Fibroblast of lung (primary cell): ENCODE data around the gene FTCDNL1. TPM values are rescaled to one million over a fixed set of nuclear protein-coding genes. Genes with fewer than 3 reads are reported as not detected.

Experiments
- DNase-seq, 2 donors: peaks; one replicate each; pipeline versions ENCODE4 v3.0.0 to v3.0.0-alpha.2; 2010; ENCODE audit warnings: low read depth in 2 of 2
- H2AFZ ChIP-seq: 2 replicates; pipeline ENCODE4 v1.5.1; 2012; ENCODE audit warnings: low read length, control low read depth, inconsistent platforms
- H3K27ac ChIP-seq: 2 replicates; pipeline ENCODE4 v1.5.1; 2011; ENCODE audit warnings: low read length, control low read depth; ENCODE audit not compliant: insufficient read depth
- H3K27me3 ChIP-seq: 2 replicates; pipeline ENCODE4 v1.5.1; 2011; ENCODE audit warnings: mild to moderate bottlenecking, low read length; ENCODE audit not compliant: control insufficient read depth, insufficient read depth
- H3K36me3 ChIP-seq: 2 replicates; pipeline ENCODE4 v1.5.1; 2011; ENCODE audit warnings: low read length; ENCODE audit not compliant: control insufficient read depth, insufficient read depth
- H3K4me1 ChIP-seq: 2 replicates; pipeline ENCODE4 v1.5.1; 2011; ENCODE audit warnings: low read length; ENCODE audit not compliant: control insufficient read depth, insufficient read depth; ENCODE audit errors: extremely low read depth
- H3K4me2 ChIP-seq: 2 replicates; pipeline ENCODE4 v1.5.1; 2011; ENCODE audit warnings: low read length, control low read depth; ENCODE audit not compliant: insufficient read depth; ENCODE audit errors: extremely low read depth
- H3K4me3 ChIP-seq, 4 experiments: fragments of 200-600 bp in 1 of 4; sonication (generic) in 1 of 4; replicated peaks in 1 of 4; 2 replicates each; pipeline ENCODE4 v1.5.1; 2011 to 2016; ENCODE audit warnings: low read length in 4 of 4, low read depth in 3 of 4, mild to moderate bottlenecking in 3 of 4, control low read depth in 2 of 4, inconsistent platforms in 1 of 4, mixed read lengths in 1 of 4; ENCODE audit not compliant: insufficient read depth in 1 of 4; ENCODE audit errors: control extremely low read depth in 1 of 4
- H3K79me2 ChIP-seq: 2 replicates; pipeline ENCODE4 v1.5.1; 2012; ENCODE audit warnings: mild to moderate bottlenecking, low read length, inconsistent platforms; ENCODE audit not compliant: control insufficient read depth, insufficient read depth
- H3K9ac ChIP-seq: 2 replicates; pipeline ENCODE4 v1.5.1; 2011; ENCODE audit warnings: mild to moderate bottlenecking, low read length, control low read depth; ENCODE audit not compliant: insufficient read depth
- H3K9me3 ChIP-seq: 2 replicates; pipeline ENCODE4 v1.5.1; 2012; ENCODE audit warnings: low read depth, low read length; ENCODE audit not compliant: control insufficient read depth, insufficient read depth
- H4K20me1 ChIP-seq: 2 replicates; pipeline ENCODE4 v1.5.1; 2011; ENCODE audit warnings: low read length; ENCODE audit not compliant: control insufficient read depth, insufficient read depth; ENCODE audit errors: extremely low read depth
- CTCF ChIP-seq, 2 donors: IDR thresholded peaks in 1 of 2; conservative IDR thresholded peaks in 1 of 2; 1 replicate in 1 of 2; 2 replicates in 1 of 2; pipeline ENCODE4 v1.5.1; 2011 to 2012; ENCODE audit warnings: low read length in 2 of 2, control low read depth in 1 of 2, inconsistent platforms in 1 of 2, low read depth in 1 of 2, mild to moderate bottlenecking in 1 of 2
- EZH2 ChIP-seq: IDR thresholded peaks from 2 replicates; pipeline ENCODE4 v1.5.1; 2012; ENCODE audit warnings: low read length, control low read depth, mild to moderate bottlenecking; ENCODE audit errors: missing control alignments
- polyA plus RNA-seq, 2 donors: library from polyadenylated mRNA; depleted of rRNA in 1 of 2; stranded (reverse) in 1 of 2; unstranded in 1 of 2; fragments of >200 nt; gene quantifications; 2 replicates each; pipeline ENCODE4 v1.2.1, GENCODE V29; 2011 to 2012; ENCODE audit warnings: missing spikeins in 1 of 2
- total RNA-seq: library from RNA; depleted of rRNA; stranded (reverse); fragments of >200 nt; gene quantifications from 2 replicates; pipeline ENCODE4 v1.2.1, GENCODE V29; 2014

The FTCDNL1 gene
- total and polyA plus RNA-seq, 2 donors (not counting 1 experiment from before 2014, with no cell fraction given), result 1.0 to 3.6 TPM

- Histone ChIP-seq H3K4me2 (no peak overlapping the region), H2AFZ (no peak overlapping the region), H3K36me3 (no peaks in the 10 kb centered on the region), H3K27me3 (no peaks in the 10 kb centered on the region), H3K27ac (no peak overlapping the region), H3K4me1 (no peaks in the 10 kb centered on the region), H3K9me3 (no peaks in the 10 kb centered on the region), H4K20me1 (no peaks in the 10 kb centered on the region), H3K9ac (no peak overlapping the region), H3K4me3 (no peak overlapping the region), H3K79me2 (no peaks in the 10 kb centered on the region)
- no peak for DNase-seq
- TF ChIP-seq CTCF (conservative IDR thresholded peaks at IDR 0.05 in 1 of 2, IDR thresholded peaks at IDR 0.05 in 1 of 2; ENCODE audit: low read depth in 1 of 2, low read length in 2 of 2), result no peak
- no peak for TF ChIP-seq EZH2
These were observed 18.2 kb upstream of the FTCDNL1 start for GRCh38 chr2:199869227-199869541.

- Histone ChIP-seq H3K4me2 (no peak overlapping the region), H3K36me3 (no peaks in the 10 kb centered on the region), H2AFZ (no peak overlapping the region), H3K4me3 (no peak overlapping the region), H3K79me2 (no peaks in the 10 kb centered on the region), H3K27ac (no peak overlapping the region), H3K27me3 (no peaks in the 10 kb centered on the region), H3K9me3 (no peaks in the 10 kb centered on the region), H3K4me1 (no peaks in the 10 kb centered on the region), H3K9ac (no peak overlapping the region), H4K20me1 (no peaks in the 10 kb centered on the region)
- no peak for DNase-seq
- TF ChIP-seq CTCF (conservative IDR thresholded peaks at IDR 0.05 in 1 of 2, IDR thresholded peaks at IDR 0.05 in 1 of 2; ENCODE audit: low read depth in 1 of 2, low read length in 2 of 2) (no peak), EZH2 (no peak)
These were observed 17.6 kb upstream of the FTCDNL1 start for GRCh38 chr2:199868431-199869226.

GRCh38 chr2:199865905-199866304 is 14.9 kb upstream of the FTCDNL1 start:
- H3K4me1 ChIP-seq, result no peaks in the 10 kb centered on the region
- no peaks in the 10 kb centered on the region for H3K36me3 ChIP-seq
- DNase-seq, result no peak
- no peak overlapping the region for H3K9ac ChIP-seq
- TF ChIP-seq CTCF (conservative IDR thresholded peaks at IDR 0.05 in 1 of 2, IDR thresholded peaks at IDR 0.05 in 1 of 2; ENCODE audit: low read depth in 1 of 2, low read length in 2 of 2) (no peak), EZH2 (no peak)
- no peaks in the 10 kb centered on the region for H3K27me3 ChIP-seq
- no peaks in the 10 kb centered on the region for H4K20me1 ChIP-seq
- no peak overlapping the region for H3K27ac ChIP-seq
- no peak overlapping the region for H3K4me3 ChIP-seq
- no peak overlapping the region for H3K4me2 ChIP-seq
- no peaks in the 10 kb centered on the region for H3K79me2 ChIP-seq
- H2AFZ ChIP-seq, result no peak overlapping the region
- no peaks in the 10 kb centered on the region for H3K9me3 ChIP-seq
